Uterus (tissue), 4 donors: ENCODE data around the gene IL9R. TPM values are rescaled to one million over a fixed set of nuclear protein-coding genes. Genes with fewer than 3 reads are reported as not detected.

Source experiments
- DNase-seq, 2 donors: peaks; one replicate each; pipeline ENCODE4 v3.0.0-alpha.2; 2019 to 2020
- H3K27ac ChIP-seq, 2 donors: fragments of 200-600 bp; sonication (generic); 1 replicate in 1 of 2; 2 replicates in 1 of 2; pipeline ENCODE4 v1.5.1; 2016 to 2018
- H3K27me3 ChIP-seq, 2 donors: fragments of 200-600 bp; sonication (generic); one replicate each; pipeline ENCODE4 v1.5.1; 2018 to 2019; ENCODE audit warnings: control low read depth in 1 of 2
- H3K36me3 ChIP-seq, 2 donors: fragments of 200-600 bp; sonication (generic); one replicate each; pipeline ENCODE4 v1.5.1; 2019; ENCODE audit warnings: control low read depth in 1 of 2
- H3K4me1 ChIP-seq, 2 donors: fragments of 200-600 bp; sonication (generic); one replicate each; pipeline ENCODE4 v1.5.1; 2018 to 2019; ENCODE audit warnings: control low read depth in 1 of 2
- H3K4me3 ChIP-seq, 2 donors: fragments of 200-600 bp; sonication (generic); 1 replicate in 1 of 2; 2 replicates in 1 of 2; pipeline ENCODE4 v1.5.1; 2018 to 2019; ENCODE audit warnings: mild to moderate bottlenecking in 1 of 2
- H3K9me3 ChIP-seq, 2 donors: fragments of 200-600 bp; sonication (generic); one replicate each; pipeline ENCODE4 v1.5.1; 2019; ENCODE audit warnings: control low read depth in 1 of 2
- CTCF ChIP-seq, 4 experiments: fragments of 200-600 bp in 2 of 4; fragments of 450-650 bp in 2 of 4; sonication (generic) in 2 of 4; IDR thresholded peaks; one replicate each; pipeline ENCODE4 v1.5.1; 2016 to 2019; ENCODE audit warnings: antibody characterized with exemption in 4 of 4, mild to moderate bottlenecking in 2 of 4, moderate library complexity in 1 of 4
- POLR2A ChIP-seq, 2 donors: fragments of 450-650 bp; IDR thresholded peaks; one replicate each; pipeline ENCODE4 v1.6.1; 2016; ENCODE audit warnings: antibody characterized with exemption in 2 of 2, mild to moderate bottlenecking in 1 of 2, moderate library complexity in 1 of 2
- intact Hi-C: fragments of 100-400 bp; cut with DNase I; formaldehyde crosslinking; loops from one replicate; pipeline ENCODE4 v1.15.1; 2023; ENCODE audit warnings: low total_unique reads
- total RNA-seq, 4 donors: library from RNA; depleted of rRNA in 3 of 4; stranded (reverse); fragments of >200 nt in 3 of 4; gene quantifications; one replicate each; pipeline versions ENCODE4 v1.1.0 to v1.2.4, GENCODE V29; 2014 to 2023
- donor health status: DM: yes; HTN: yes; CAD: no.

IL9R gene
- total RNA-seq = under 1 TPM in 1 of 4 donors, not detected in 3; 0.14 TPM

DNA sequence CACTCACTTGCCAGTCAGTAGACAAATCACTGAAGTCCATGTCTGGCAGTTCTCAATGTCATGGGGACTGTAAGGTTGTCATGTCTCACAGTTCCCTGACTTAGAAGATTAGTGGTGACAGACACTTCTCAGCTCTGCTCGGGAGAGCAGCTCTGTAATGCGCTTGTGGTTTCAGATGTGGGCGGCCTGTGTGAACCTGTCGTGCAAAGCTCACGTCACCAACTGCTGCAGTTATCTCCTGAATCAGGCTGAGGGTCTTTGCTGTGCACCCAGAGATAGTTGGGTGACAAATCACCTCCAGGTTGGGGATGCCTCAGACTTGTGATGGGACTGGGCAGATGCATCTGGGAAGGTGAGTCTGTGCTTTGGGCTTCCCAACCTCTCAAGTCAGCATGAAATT is at the start of gene IL9R:
TSS of gene IL9R (plus strand) at position 261 of the 400 bp plus-strand sequence. CDS start at position 325, 64 bp downstream.
- no peak within 1 kb of the TSS for H3K4me3 ChIP-seq
- intact Hi-C loops = no loop called here
- TF ChIP-seq POLR2A (IDR thresholded peaks at IDR 0.05) (no peak), CTCF (IDR thresholded peaks at IDR 0.05) (no peak)
- H3K27ac ChIP-seq = no peak within 1 kb of the TSS
- no peaks in the 10 kb centered on the region for H3K4me1 ChIP-seq
- H3K9me3 ChIP-seq = no peaks in the 10 kb centered on the region
- no peaks in the 10 kb centered on the region for H3K36me3 ChIP-seq
- DNase-seq = no peak
- H3K27me3 ChIP-seq = no peaks in the 10 kb centered on the region

GRCh38 chrX:155949098-155949497 is 48.4 kb upstream of the IL9R start:
- Histone ChIP-seq H3K4me3 (no peak overlapping the region), H3K27ac (no peak overlapping the region), H3K4me1 (no peaks in the 10 kb centered on the region), H3K27me3 (no peaks in the 10 kb centered on the region), H3K36me3 (no peaks in the 10 kb centered on the region), H3K9me3 (no peaks in the 10 kb centered on the region)
- no peak for TF ChIP-seq POLR2A (IDR thresholded peaks at IDR 0.05)
- TF ChIP-seq CTCF (IDR thresholded peaks at IDR 0.05) = no peak
- intact Hi-C loops = no loop called here
- no peak for DNase-seq

- TF ChIP-seq CTCF (IDR thresholded peaks at IDR 0.05) = no peak
- no peak for TF ChIP-seq POLR2A (IDR thresholded peaks at IDR 0.05)
- intact Hi-C loops = no loop called here
- no peak overlapping the region for H3K27ac ChIP-seq
- H3K4me1 ChIP-seq = no peaks in the 10 kb centered on the region
- DNase-seq = no peak
- H3K4me3 ChIP-seq = no peak overlapping the region
- H3K9me3 ChIP-seq = no peaks in the 10 kb centered on the region
- no peaks in the 10 kb centered on the region for H3K36me3 ChIP-seq
- no peaks in the 10 kb centered on the region for H3K27me3 ChIP-seq
These were observed 46.2 kb upstream of the IL9R start for GRCh38 chrX:155951237-155951789.

- intact Hi-C loops = no loop called here
- no peak overlapping the region for H3K4me3 ChIP-seq
- DNase-seq = no peak
These were observed 44.4 kb upstream of the IL9R start for GRCh38 chrX:155953055-155953454.

DNA sequence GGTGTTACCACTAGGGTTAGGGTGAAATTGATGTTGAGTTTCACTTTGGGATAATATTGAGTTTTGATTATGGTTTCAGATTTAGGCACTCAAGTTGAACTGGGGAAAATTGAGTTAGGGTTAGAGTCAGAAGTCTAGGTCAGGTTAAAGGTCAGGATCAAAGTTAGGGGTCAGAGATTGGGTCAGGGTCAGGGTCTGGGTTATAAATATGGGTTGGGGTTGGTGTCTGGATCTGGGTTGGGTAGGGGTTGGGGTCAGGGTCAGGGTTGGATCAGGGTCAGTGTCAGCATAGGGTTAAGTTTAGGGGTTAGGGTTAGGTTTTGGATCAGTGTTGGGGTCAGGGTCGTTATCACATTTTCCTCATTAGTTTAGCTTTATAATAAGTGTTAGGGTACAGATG is 42.7 kb upstream of the IL9R start:
- H3K27ac ChIP-seq = no peak overlapping the region
- no peaks in the 10 kb centered on the region for H3K36me3 ChIP-seq
- H3K27me3 ChIP-seq = no peaks in the 10 kb centered on the region
- no peaks in the 10 kb centered on the region for H3K4me1 ChIP-seq
- H3K9me3 ChIP-seq = no peaks in the 10 kb centered on the region
- intact Hi-C loops = no loop called here
- H3K4me3 ChIP-seq = no peak overlapping the region
- DNase-seq = no peak
- TF ChIP-seq CTCF (IDR thresholded peaks at IDR 0.05) = no peak

More at GRCh38 chrX:155953055-155953454, 44.4 kb upstream of the IL9R start:
- no peak overlapping the region for H3K27ac ChIP-seq
- TF ChIP-seq POLR2A (IDR thresholded peaks at IDR 0.05) = no peak
- TF ChIP-seq CTCF (IDR thresholded peaks at IDR 0.05) = no peak
- no peaks in the 10 kb centered on the region for H3K4me1 ChIP-seq
- no peaks in the 10 kb centered on the region for H3K27me3 ChIP-seq
- H3K9me3 ChIP-seq = no peaks in the 10 kb centered on the region
- H3K36me3 ChIP-seq = no peaks in the 10 kb centered on the region
